Small intestine (tissue), 7 donors: Measurements from ENCODE around the gene ZNF726. TPM values are rescaled to one million over a fixed set of nuclear protein-coding genes. Genes with fewer than 3 reads are reported as not detected.
"Not testable (repeated sequence)": the region's sequence is repeated elsewhere in the genome, so short reads cannot be mapped to it uniquely, and the experiment has no call there.

ENCODE experiments used
- DNase-seq, 2 donors: peaks; one replicate each; pipeline versions ENCODE4 v3.0.0 to v3.0.0-alpha.2; 2013
- FAIRE-seq: peaks from 2 replicates; lab custom pipeline; 2012; peaks lifted over from hg19 to GRCh38; lab: Jason Lieb, UNC
- H3K27ac ChIP-seq, 3 donors: one replicate each; pipeline ENCODE4 v1.5.1; 2013; ENCODE audit warnings: low read length in 2 of 3, mild to moderate bottlenecking in 2 of 3, control low read depth in 1 of 3, inconsistent platforms in 1 of 3, low read depth in 1 of 3, moderate library complexity in 1 of 3
- H3K27me3 ChIP-seq, 3 donors: one replicate each; pipeline ENCODE4 v1.6.1; 2013; ENCODE audit warnings: low read length in 3 of 3, inconsistent platforms in 1 of 3; ENCODE audit not compliant: control insufficient read depth in 3 of 3, insufficient read depth in 3 of 3
- H3K36me3 ChIP-seq, 3 donors: one replicate each; pipeline ENCODE4 v1.6.1; 2013; ENCODE audit warnings: low read length in 3 of 3, inconsistent platforms in 1 of 3, low read depth in 1 of 3, mild to moderate bottlenecking in 1 of 3, moderate library complexity in 1 of 3; ENCODE audit not compliant: control insufficient read depth in 3 of 3, insufficient read depth in 2 of 3
- H3K4me1 ChIP-seq, 3 donors: one replicate each; pipeline ENCODE4 v1.6.1; 2013; ENCODE audit warnings: low read length in 2 of 3, inconsistent platforms in 1 of 3, low read depth in 1 of 3, mild to moderate bottlenecking in 1 of 3, moderate library complexity in 1 of 3; ENCODE audit not compliant: control insufficient read depth in 3 of 3, insufficient read depth in 2 of 3
- H3K4me3 ChIP-seq, 3 donors: one replicate each; pipeline ENCODE4 v1.5.1; 2013; ENCODE audit warnings: low read length in 3 of 3, control low read depth in 1 of 3, inconsistent platforms in 1 of 3, low read depth in 1 of 3, mild to moderate bottlenecking in 1 of 3, moderate library complexity in 1 of 3
- H3K9me3 ChIP-seq, 2 donors: one replicate each; pipeline ENCODE4 v1.6.1; 2013; ENCODE audit warnings: low read depth in 1 of 2, low read length in 1 of 2; ENCODE audit not compliant: control insufficient read depth in 2 of 2, insufficient read depth in 1 of 2
- whole genome bisulfite sequencing, 3 donors: extraction: QIAGEN DNeasy Blood & Tissue Kit; methylation state at CpG; one replicate each; pipeline ENCODE4 v1.1.7; 2013; 5-methylcytosine and 5-hydroxymethylcytosine counted together
- polyA plus RNA-seq, 4 donors: library from polyadenylated mRNA; stranded (reverse) in 3 of 4; unstranded in 1 of 4; fragments of 200-250 nt in 3 of 4; fragments of 120-200 nt in 1 of 4; gene quantifications; one replicate each; pipeline versions ENCODE4 v1.2.1 to v1.2.3, GENCODE V29; 2013
- donor health status: healthy with polysubstance abuse.
- donor health status: control.
- donor health status: control.
- donor health status: Bipolar disorder and iron deficiency.
- donor health status: healthy.

Gene ZNF726
- polyA plus RNA-seq, 4 donors = 0.42 to 5.6 (median 1.3) TPM; not detected in 1

- no peak for DNase-seq
- Histone ChIP-seq H3K36me3 (no peaks in the 10 kb centered on the region), H3K27ac (no peak overlapping the region), H3K9me3 (peaks cover 2 to 20% of the 10 kb centered on the region in 2 donors), H3K4me3 (no peak overlapping the region), H3K4me1 (no peaks in the 10 kb centered on the region), H3K27me3 (no peaks in the 10 kb centered on the region)
- no peak for FAIRE-seq
- 87 to 90% (median 90%) methylated on average over 2 of the region's 2 CpGs for WGBS, 3 donors
Observed at GRCh38 chr19:23884363-23884762, 30.3 kb upstream of the ZNF726 start.

- DNase-seq (peak; percentile 4 to 94), FAIRE-seq (no peak)
- H3K4me3 ChIP-seq = no peak overlapping the region
- H3K27me3 ChIP-seq = no peaks in the 10 kb centered on the region
- no peak overlapping the region for H3K27ac ChIP-seq
- no peaks in the 10 kb centered on the region for H3K4me1 ChIP-seq
- no peaks in the 10 kb centered on the region for H3K36me3 ChIP-seq
- 35 to 71% (median 68%) methylated on average over 5 of the region's 5 CpGs for WGBS, 3 donors
- peaks cover 2 to 25% of the 10 kb centered on the region in 2 donors for H3K9me3 ChIP-seq
Observed at GRCh38 chr19:23887642-23888041, 27.0 kb upstream of the ZNF726 start.

GRCh38 chr19:23896096-23896495 lies 18.6 kb upstream of the ZNF726 start:
- not testable (repeated sequence) for H3K9me3 ChIP-seq, H3K4me3 ChIP-seq, H3K27me3 ChIP-seq, FAIRE-seq, H3K36me3 ChIP-seq, H3K4me1 ChIP-seq, H3K27ac ChIP-seq
- DNase-seq = peak in 1 of 2 donors; percentile 44
- 62 to 93% (median 91%) methylated on average over 15 of the region's 15 CpGs for WGBS, 3 donors

- no peak overlapping the region for H3K4me3 ChIP-seq
- peaks cover 2% of the 10 kb centered on the region in 2 donors for H3K9me3 ChIP-seq
- no peaks in the 10 kb centered on the region for H3K27me3 ChIP-seq
- 65 to 68% (median 68%) methylated on average over 1 of the region's 1 CpG for WGBS, 3 donors
- peak in 1 of 2 donors; percentile 79 for DNase-seq
- H3K4me1 ChIP-seq = no peaks in the 10 kb centered on the region
- no peak overlapping the region for H3K27ac ChIP-seq
- H3K36me3 ChIP-seq = no peaks in the 10 kb centered on the region
- no peak for FAIRE-seq
Observed at GRCh38 chr19:23896912-23897311, 17.8 kb upstream of the ZNF726 start.

GRCh38 chr19:23901360-23901759 lies 13.3 kb upstream of the ZNF726 start:
- peak in 1 of 2 donors; percentile 45 for DNase-seq
- 27 to 69% (median 61%) methylated on average over 4 of the region's 4 CpGs for WGBS, 3 donors
- H3K4me3 ChIP-seq = no peak overlapping the region
- FAIRE-seq = no peak
- no peaks in the 10 kb centered on the region for H3K27me3 ChIP-seq
- no peak overlapping the region for H3K27ac ChIP-seq
- H3K4me1 ChIP-seq = no peaks in the 10 kb centered on the region
- no peaks in the 10 kb centered on the region for H3K36me3 ChIP-seq
- H3K9me3 ChIP-seq = peaks cover 3 to 13% of the 10 kb centered on the region in 2 donors

- Histone ChIP-seq H3K27ac (no peak overlapping the region), H3K36me3 (no peaks in the 10 kb centered on the region), H3K4me1 (no peaks in the 10 kb centered on the region), H3K27me3 (no peaks in the 10 kb centered on the region), H3K9me3 (peaks cover 1 to 13% of the 10 kb centered on the region in 2 donors), H3K4me3 (no peak overlapping the region)
- no peak for FAIRE-seq
- WGBS, 3 donors = 61 to 71% (median 68%) methylated on average over 3 of the region's 3 CpGs
- no peak for DNase-seq
Observed at GRCh38 chr19:23904406-23904805, 10.3 kb upstream of the ZNF726 start.

- Histone ChIP-seq H3K4me1 (no peaks in the 10 kb centered on the region), H3K27ac (no peak overlapping the region), H3K36me3 (no peaks in the 10 kb centered on the region), H3K9me3 (peaks cover 1 to 13% of the 10 kb centered on the region in 2 donors), H3K4me3 (no peak overlapping the region), H3K27me3 (no peaks in the 10 kb centered on the region)
- no peak for FAIRE-seq
- 57 to 69% (median 65%) methylated on average over 4 of the region's 4 CpGs for WGBS, 3 donors
- DNase-seq = peak in 1 of 2 donors; percentile 45
Observed at GRCh38 chr19:23905771-23906170, 8.9 kb upstream of the ZNF726 start.

- WGBS, 3 donors = 76 to 85% (median 79%) methylated on average over 2 of the region's 2 CpGs
- FAIRE-seq (no peak), DNase-seq (no peak)
- H3K36me3 ChIP-seq = no peaks in the 10 kb centered on the region
- H3K9me3 ChIP-seq = peaks cover 1 to 13% of the 10 kb centered on the region in 2 donors
- H3K4me1 ChIP-seq = no peaks in the 10 kb centered on the region
- H3K27ac ChIP-seq = no peak overlapping the region
- H3K4me3 ChIP-seq = no peak overlapping the region
- H3K27me3 ChIP-seq = no peaks in the 10 kb centered on the region
Observed at GRCh38 chr19:23906835-23907234, 7.9 kb upstream of the ZNF726 start.

- FAIRE-seq (no peak), DNase-seq (no peak)
- Histone ChIP-seq H3K27ac (no peak overlapping the region), H3K27me3 (no peaks in the 10 kb centered on the region), H3K4me1 (no peaks in the 10 kb centered on the region), H3K36me3 (no peaks in the 10 kb centered on the region), H3K4me3 (no peak overlapping the region), H3K9me3 (peaks cover 1 to 13% of the 10 kb centered on the region in 2 donors)
Observed at GRCh38 chr19:23908165-23908564, 6.5 kb upstream of the ZNF726 start.
